GM15510 (cell line): ENCODE measurements around the gene CEBPB.

Source experiments
- POLR2A ChIP-seq: IDR thresholded peaks from 3 replicates; pipeline ENCODE4 v1.6.1; 2011; ENCODE audit warnings: borderline replicate concordance; ENCODE audit not compliant: insufficient read length; ENCODE audit errors: extremely low read depth

Gene CEBPB

GRCh38 chr20:50195524-50196120, 5.0 kb downstream of the CEBPB start:
- no peak for TF ChIP-seq POLR2A

GRCh38 chr20:50196248-50196647, 5.6 kb downstream of the CEBPB start:
- TF ChIP-seq POLR2A = no peak

GRCh38 chr20:50196896-50197295, 6.3 kb downstream of the CEBPB start:
- TF ChIP-seq POLR2A = no peak

- no peak for TF ChIP-seq POLR2A
Observed at GRCh38 chr20:50197463-50198179, 7.0 kb downstream of the CEBPB start.

- no peak for TF ChIP-seq POLR2A
Observed at GRCh38 chr20:50198180-50198666, 7.6 kb downstream of the CEBPB start.

GRCh38 chr20:50198716-50199115, 8.1 kb downstream of the CEBPB start:
- TF ChIP-seq POLR2A = no peak

- TF ChIP-seq POLR2A = no peak
Observed at GRCh38 chr20:50199703-50200102, 9.1 kb downstream of the CEBPB start.

GRCh38 chr20:50200482-50201104, 10.0 kb downstream of the CEBPB start:
- no peak for TF ChIP-seq POLR2A

GRCh38 chr20:50202677-50203076, 12.0 kb downstream of the CEBPB start:
- TF ChIP-seq POLR2A = no peak

- TF ChIP-seq POLR2A = no peak
Observed at GRCh38 chr20:50203951-50204937, 13.6 kb downstream of the CEBPB start.

GRCh38 chr20:50207026-50207425, 16.4 kb downstream of the CEBPB start:
- TF ChIP-seq POLR2A = no peak

- TF ChIP-seq POLR2A = no peak
Observed at GRCh38 chr20:50208085-50208491, 17.5 kb downstream of the CEBPB start.

GRCh38 chr20:50210066-50210619, 19.5 kb downstream of the CEBPB start:
- no peak for TF ChIP-seq POLR2A

GRCh38 chr20:50211091-50211490, 20.5 kb downstream of the CEBPB start:
- TF ChIP-seq POLR2A = no peak

- TF ChIP-seq POLR2A = no peak
Observed at GRCh38 chr20:50213531-50214106, 23.0 kb downstream of the CEBPB start.
